HepG2 (cell line): Measurements from ENCODE around the gene SETD1A. TPM values are rescaled to one million over a fixed set of nuclear protein-coding genes. Genes with fewer than 3 reads are reported as not detected.

Experiments used
- AHR ChIP-seq: IDR thresholded peaks from 2 replicates; pipeline ENCODE4 v1.6.1; 2018; ENCODE audit warnings: missing genetic modification reagents, missing compliant biosample characterization
- BORCS8-MEF2B ChIP-seq: sonication (generic); formaldehyde crosslinking; IDR thresholded peaks from 2 replicates; pipeline ENCODE4 v1.8.0; 2022; ENCODE audit warnings: mild to moderate bottlenecking, missing genetic modification reagents
- CCDC6 ChIP-seq: sonication (generic); formaldehyde crosslinking; IDR thresholded peaks from 2 replicates; pipeline ENCODE4 v1.8.1; 2022; ENCODE audit warnings: mild to moderate bottlenecking, missing genetic modification reagents, moderate library complexity
- CREM ChIP-seq, 2 experiments: sonication (generic) in 1 of 2; formaldehyde crosslinking in 1 of 2; IDR thresholded peaks; 2 replicates each; pipeline versions ENCODE4 v1.4.0 to v1.6.1; 2016 to 2020; ENCODE audit warnings: antibody characterized with exemption in 1 of 2, mild to moderate bottlenecking in 1 of 2, missing genetic modification reagents in 1 of 2
- ERF ChIP-seq: IDR thresholded peaks from 2 replicates; pipeline ENCODE4 v1.6.1; 2018; ENCODE audit warnings: missing biosample characterization, missing genetic modification reagents
- HNRNPH1 ChIP-seq: fragments of 200-400 bp; formaldehyde crosslinking; optimal IDR thresholded peaks from 2 replicates; pipeline ENCODE3; 2017; ENCODE audit warnings: mild to moderate bottlenecking, low read depth, low read length
- ONECUT2 ChIP-seq: sonication (generic); formaldehyde crosslinking; IDR thresholded peaks from 2 replicates; pipeline ENCODE4 v1.4.0; 2020; ENCODE audit warnings: missing genetic modification reagents
- PAX8 ChIP-seq: sonication (generic); formaldehyde crosslinking; IDR thresholded peaks from 2 replicates; pipeline ENCODE4 v1.8.0; 2022; ENCODE audit warnings: mild to moderate bottlenecking, missing genetic modification reagents, borderline replicate concordance
- PPARG ChIP-seq: conservative IDR thresholded peaks from 2 replicates; pipeline ENCODE4 v1.6.1; 2016; ENCODE audit warnings: missing biosample characterization, missing genetic modification reagents
- SAP130 ChIP-seq: IDR thresholded peaks from 2 replicates; pipeline ENCODE4 v1.6.1; 2016; ENCODE audit warnings: low read depth
- SMC3 ChIP-seq: IDR thresholded peaks from 2 replicates; pipeline ENCODE4 v1.6.1; 2011; ENCODE audit warnings: low read length, improper control_type of control experiment
- SPEN ChIP-seq: sonication (generic); formaldehyde crosslinking; IDR thresholded peaks from 2 replicates; pipeline ENCODE4 v1.5.1; 2020; ENCODE audit warnings: low read depth, mild to moderate bottlenecking, missing genetic modification reagents
- STAG1 ChIP-seq: sonication (generic); formaldehyde crosslinking; IDR thresholded peaks from 2 replicates; pipeline ENCODE4 v1.4.0; 2020; ENCODE audit warnings: missing genetic modification reagents
- TSC22D2 ChIP-seq: sonication (generic); formaldehyde crosslinking; IDR thresholded peaks from 2 replicates; pipeline ENCODE4 v1.5.1; 2020; ENCODE audit warnings: missing genetic modification reagents, mild to moderate bottlenecking, borderline replicate concordance
- U2AF2 ChIP-seq: fragments of 200-400 bp; formaldehyde crosslinking; IDR thresholded peaks from 2 replicates; pipeline ENCODE4 v1.6.1; 2017; ENCODE audit warnings: low read depth, mild to moderate bottlenecking, low read length
- ZBTB20 ChIP-seq: sonication (generic); formaldehyde crosslinking; IDR thresholded peaks from 2 replicates; pipeline ENCODE4 v1.8.1; 2023; ENCODE audit warnings: missing genetic modification reagents, low read depth, mild to moderate bottlenecking, borderline replicate concordance
- ZNF329 ChIP-seq: sonication (generic); formaldehyde crosslinking; IDR thresholded peaks from 2 replicates; pipeline ENCODE4 v1.9.0; 2021; ENCODE audit warnings: low read depth, mild to moderate bottlenecking, missing genetic modification reagents
- ZNF572 ChIP-seq: sonication (generic); formaldehyde crosslinking; IDR thresholded peaks from 2 replicates; pipeline ENCODE4 v1.5.1; 2020; ENCODE audit warnings: mild to moderate bottlenecking, missing genetic modification reagents
- ZNF577 ChIP-seq: sonication (generic); formaldehyde crosslinking; IDR thresholded peaks from 2 replicates; pipeline ENCODE4 v1.4.0; 2020; ENCODE audit warnings: mild to moderate bottlenecking, low read depth, missing genetic modification reagents, borderline replicate concordance
- ZNF652 ChIP-seq: IDR thresholded peaks from 2 replicates; pipeline ENCODE4 v1.6.1; 2016; ENCODE audit warnings: low read depth, borderline replicate concordance
- ZSCAN31 ChIP-seq: sonication (generic); formaldehyde crosslinking; IDR thresholded peaks from 2 replicates; pipeline ENCODE4 v1.5.0; 2020; ENCODE audit warnings: low read depth, mild to moderate bottlenecking, missing genetic modification reagents
- polyA plus RNA-seq, 8 experiments: library from polyadenylated mRNA; depleted of rRNA in 3 of 8; stranded (reverse) in 7 of 8; unstranded in 1 of 8; fragments of >200 nt; fragmentation: Illumina TruSeq in 4 of 8; extraction: Trizol in 4 of 8; gene quantifications; 2 replicates each; pipeline versions ENCODE4 v1.2.1 to v1.2.3, GENCODE V29; 2011 to 2016; ENCODE audit warnings: low read depth in 4 of 8, missing spikeins in 1 of 8, mixed read lengths in 1 of 8; ENCODE audit not compliant: insufficient read depth in 1 of 8
- total RNA-seq, 5 experiments: library from RNA; depleted of rRNA; stranded (reverse); fragments of >200 nt; fragmentation: Illumina TruSeq; extraction: Trizol; gene quantifications; 2 replicates each; pipeline ENCODE4 v1.2.3, GENCODE V29; 2016; ENCODE audit warnings: low read depth in 1 of 5
- TF ChIP-seq, protein P1 (sequence below): sonication (generic); formaldehyde crosslinking; IDR thresholded peaks from 2 replicates; pipeline ENCODE4 v1.4.0; 2020; ENCODE audit warnings: missing genetic modification reagents
- TF ChIP-seq, protein P2 (sequence below): sonication (generic); formaldehyde crosslinking; IDR thresholded peaks from 2 replicates; pipeline ENCODE4 v1.5.0; 2020; ENCODE audit warnings: mild to moderate bottlenecking, missing genetic modification reagents, borderline replicate concordance
- TF ChIP-seq, protein P3 (sequence below): sonication (generic); formaldehyde crosslinking; IDR thresholded peaks from 2 replicates; pipeline ENCODE4 v1.8.1; 2022; ENCODE audit warnings: low read depth, mild to moderate bottlenecking, missing genetic modification reagents

The SETD1A gene
- total and polyA plus RNA-seq, 2 of the 13 experiments (the other 11 are each of a cell fraction or from before 2014, with no cell fraction given) = 3.8 to 5.6 TPM

DNA sequence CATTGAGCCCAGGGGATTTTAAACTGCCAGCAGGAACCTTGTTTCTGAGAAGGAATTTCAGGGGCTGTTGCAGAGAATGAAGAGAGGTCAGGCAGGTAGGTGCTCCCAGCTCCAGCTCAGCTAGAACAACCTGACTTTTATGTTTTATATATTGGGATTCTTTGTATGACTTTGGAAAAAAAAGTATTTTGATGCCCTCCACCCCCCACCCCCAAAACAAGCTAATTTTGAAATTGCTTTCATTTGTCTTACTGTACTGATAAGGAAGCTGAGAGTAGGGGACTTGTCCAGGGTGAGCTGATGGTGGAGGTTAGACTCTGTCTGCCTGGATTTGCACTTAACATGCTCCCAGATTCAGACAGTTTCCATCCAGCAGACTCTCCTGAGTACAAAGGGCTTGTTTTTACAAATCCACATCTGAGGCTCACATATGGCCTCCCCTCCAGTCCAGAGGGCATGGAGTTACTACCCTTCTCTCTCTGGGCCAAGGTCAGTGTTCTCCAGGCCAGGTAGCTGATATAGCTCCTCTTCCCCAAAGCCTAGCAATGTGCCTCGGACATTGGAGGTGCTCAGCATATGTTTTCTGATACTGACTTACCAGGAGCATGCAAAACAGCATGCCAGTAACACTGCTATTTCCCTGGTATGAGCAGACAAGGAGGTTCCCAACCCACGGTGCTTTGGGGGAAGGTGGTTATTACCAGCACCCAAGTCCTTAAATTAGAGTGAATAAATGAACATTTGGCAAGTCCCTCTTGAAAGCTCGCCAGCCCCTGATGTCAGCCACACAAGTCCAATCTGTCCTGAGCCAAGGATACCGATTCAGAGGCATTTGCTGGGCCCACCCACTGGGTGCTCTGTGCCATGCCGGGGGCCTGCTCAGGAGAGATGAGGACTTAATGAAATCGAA is 41.6 kb downstream of the SETD1A start (continued):
- peak; percentile 60; the same call in 1 of the 2 replicates for TF ChIP-seq CREM (IDR thresholded peaks at IDR 0.05)
- no peak for TF ChIP-seq CREM (CRISPR knock-in tag; IDR thresholded peaks at IDR 0.05)
- TF ChIP-seq ZBTB20 = 0 out of 2 replicates have a peak, but pooled peaks have one; percentile 68
- TF ChIP-seq BORCS8-MEF2B = peak; percentile 63; the same call in 1 of the 2 replicates
- TF ChIP-seq SAP130 (CRISPR knock-in tag) = peak; percentile 85
- TF ChIP-seq ZNF572 = 0 out of 2 replicates have a peak, but pooled peaks have one; percentile 40
- no peak for TF ChIP-seq ZNF577 (CRISPR knock-in tag)
- TF ChIP-seq U2AF2 = no peak
- TF ChIP-seq AHR (CRISPR knock-in tag) = no peak; the same call in 1 of the 2 replicates
- TF ChIP-seq PPARG (CRISPR knock-in tag) = peak; percentile 63
- no peak for TF ChIP-seq ONECUT2 (CRISPR knock-in tag)
- TF ChIP-seq SPEN (CRISPR knock-in tag) = peak; percentile 85
- TF ChIP-seq TSC22D2 (CRISPR knock-in tag) = no peak
- no peak for TF ChIP-seq ZNF652 (CRISPR knock-in tag)
- no peak; the same call in 1 of the 2 replicates for TF ChIP-seq CCDC6 (CRISPR knock-in tag)
- TF ChIP-seq ERF (CRISPR knock-in tag) = peak; percentile 18; the same call in 1 of the 2 replicates
- TF ChIP-seq HNRNPH1 = no peak
- no peak for TF ChIP-seq STAG1 (CRISPR knock-in tag)
- peak; percentile 29; the same call in 1 of the 2 replicates for TF ChIP-seq ZSCAN31 (CRISPR knock-in tag)
- TF ChIP-seq, protein P1, sequence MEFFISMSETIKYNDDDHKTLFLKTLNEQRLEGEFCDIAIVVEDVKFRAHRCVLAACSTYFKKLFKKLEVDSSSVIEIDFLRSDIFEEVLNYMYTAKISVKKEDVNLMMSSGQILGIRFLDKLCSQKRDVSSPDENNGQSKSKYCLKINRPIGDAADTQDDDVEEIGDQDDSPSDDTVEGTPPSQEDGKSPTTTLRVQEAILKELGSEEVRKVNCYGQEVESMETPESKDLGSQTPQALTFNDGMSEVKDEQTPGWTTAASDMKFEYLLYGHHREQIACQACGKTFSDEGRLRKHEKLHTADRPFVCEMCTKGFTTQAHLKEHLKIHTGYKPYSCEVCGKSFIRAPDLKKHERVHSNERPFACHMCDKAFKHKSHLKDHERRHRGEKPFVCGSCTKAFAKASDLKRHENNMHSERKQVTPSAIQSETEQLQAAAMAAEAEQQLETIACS (CRISPR knock-in tag) = no peak
- TF ChIP-seq, protein P2, sequence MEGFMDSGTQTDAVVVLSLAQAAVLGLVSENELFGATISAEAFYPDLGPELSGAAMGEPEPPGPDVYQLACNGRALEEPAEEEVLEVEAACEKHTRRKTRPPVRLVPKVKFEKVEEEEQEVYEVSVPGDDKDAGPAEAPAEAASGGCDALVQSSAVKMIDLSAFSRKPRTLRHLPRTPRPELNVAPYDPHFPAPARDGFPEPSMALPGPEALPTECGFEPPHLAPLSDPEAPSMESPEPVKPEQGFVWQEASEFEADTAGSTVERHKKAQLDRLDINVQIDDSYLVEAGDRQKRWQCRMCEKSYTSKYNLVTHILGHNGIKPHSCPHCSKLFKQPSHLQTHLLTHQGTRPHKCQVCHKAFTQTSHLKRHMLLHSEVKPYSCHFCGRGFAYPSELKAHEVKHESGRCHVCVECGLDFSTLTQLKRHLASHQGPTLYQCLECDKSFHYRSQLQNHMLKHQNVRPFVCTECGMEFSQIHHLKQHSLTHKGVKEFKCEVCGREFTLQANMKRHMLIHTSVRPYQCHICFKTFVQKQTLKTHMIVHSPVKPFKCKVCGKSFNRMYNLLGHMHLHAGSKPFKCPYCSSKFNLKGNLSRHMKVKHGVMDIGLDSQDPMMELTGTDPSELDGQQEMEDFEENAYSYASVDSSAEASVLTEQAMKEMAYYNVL (CRISPR knock-in tag) = peak; percentile 89
- TF ChIP-seq, protein P3, sequence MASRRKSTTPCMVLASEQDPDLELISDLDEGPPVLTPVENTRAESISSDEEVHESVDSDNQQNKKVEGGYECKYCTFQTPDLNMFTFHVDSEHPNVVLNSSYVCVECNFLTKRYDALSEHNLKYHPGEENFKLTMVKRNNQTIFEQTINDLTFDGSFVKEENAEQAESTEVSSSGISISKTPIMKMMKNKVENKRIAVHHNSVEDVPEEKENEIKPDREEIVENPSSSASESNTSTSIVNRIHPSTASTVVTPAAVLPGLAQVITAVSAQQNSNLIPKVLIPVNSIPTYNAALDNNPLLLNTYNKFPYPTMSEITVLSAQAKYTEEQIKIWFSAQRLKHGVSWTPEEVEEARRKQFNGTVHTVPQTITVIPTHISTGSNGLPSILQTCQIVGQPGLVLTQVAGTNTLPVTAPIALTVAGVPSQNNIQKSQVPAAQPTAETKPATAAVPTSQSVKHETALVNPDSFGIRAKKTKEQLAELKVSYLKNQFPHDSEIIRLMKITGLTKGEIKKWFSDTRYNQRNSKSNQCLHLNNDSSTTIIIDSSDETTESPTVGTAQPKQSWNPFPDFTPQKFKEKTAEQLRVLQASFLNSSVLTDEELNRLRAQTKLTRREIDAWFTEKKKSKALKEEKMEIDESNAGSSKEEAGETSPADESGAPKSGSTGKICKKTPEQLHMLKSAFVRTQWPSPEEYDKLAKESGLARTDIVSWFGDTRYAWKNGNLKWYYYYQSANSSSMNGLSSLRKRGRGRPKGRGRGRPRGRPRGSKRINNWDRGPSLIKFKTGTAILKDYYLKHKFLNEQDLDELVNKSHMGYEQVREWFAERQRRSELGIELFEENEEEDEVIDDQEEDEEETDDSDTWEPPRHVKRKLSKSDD = peak; percentile 64; the same call in 1 of the 2 replicates
- no peak for TF ChIP-seq ZNF329 (CRISPR knock-in tag)
- TF ChIP-seq PAX8 (CRISPR knock-in tag) = peak; percentile 63; the same call in 1 of the 2 replicates
- no peak for TF ChIP-seq SMC3
